Lower leg skin (tissue), 3 donors: Measurements from ENCODE around the gene SHMT1.

Experiments
- POLR2A ChIP-seq, 2 donors: fragments of 450-650 bp; IDR thresholded peaks; one replicate each; pipeline ENCODE4 v1.6.1; 2016 to 2017; ENCODE audit warnings: antibody characterized with exemption in 2 of 2, mild to moderate bottlenecking in 1 of 2, moderate library complexity in 1 of 2
- TF ChIP-seq, protein P1 (sequence below), 3 donors: fragments of 450-650 bp; IDR thresholded peaks; one replicate each; pipeline ENCODE4 v1.5.1; 2016; ENCODE audit warnings: antibody characterized with exemption in 3 of 3, mild to moderate bottlenecking in 3 of 3, moderate library complexity in 2 of 3

DNA sequence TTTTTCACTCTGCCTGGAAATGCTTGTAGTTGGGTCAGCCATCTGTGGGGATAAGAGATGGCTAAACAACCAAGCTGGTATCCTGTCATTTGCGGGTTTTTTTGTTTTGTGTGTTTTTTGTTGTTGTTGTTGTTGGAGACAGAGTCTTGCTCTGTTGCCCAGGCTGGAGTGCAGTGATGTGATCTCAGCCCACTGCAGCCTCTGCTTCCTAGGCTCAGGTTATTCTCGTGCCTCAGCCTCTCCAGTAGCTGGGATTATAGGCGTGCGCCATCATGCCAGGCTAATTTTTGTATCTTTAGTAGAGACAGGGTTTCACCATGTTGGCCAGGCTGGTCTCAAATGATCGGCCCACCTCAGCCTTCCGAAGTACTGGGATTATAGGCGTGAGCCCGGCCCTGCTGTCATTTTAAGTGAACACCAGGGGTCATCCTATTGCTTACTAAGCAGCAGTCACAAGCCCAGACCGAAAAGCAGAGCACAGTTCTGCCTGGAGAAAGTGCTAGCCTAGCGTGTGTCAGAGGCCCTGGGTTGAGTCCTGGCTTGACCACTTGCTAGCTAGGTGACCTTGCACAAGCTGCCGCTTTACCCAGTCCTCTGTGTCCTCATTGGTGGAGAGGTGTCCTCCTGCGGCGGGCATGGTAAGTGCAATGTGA lies 43.6 kb downstream of the SHMT1 start:
- TF ChIP-seq, protein P1, sequence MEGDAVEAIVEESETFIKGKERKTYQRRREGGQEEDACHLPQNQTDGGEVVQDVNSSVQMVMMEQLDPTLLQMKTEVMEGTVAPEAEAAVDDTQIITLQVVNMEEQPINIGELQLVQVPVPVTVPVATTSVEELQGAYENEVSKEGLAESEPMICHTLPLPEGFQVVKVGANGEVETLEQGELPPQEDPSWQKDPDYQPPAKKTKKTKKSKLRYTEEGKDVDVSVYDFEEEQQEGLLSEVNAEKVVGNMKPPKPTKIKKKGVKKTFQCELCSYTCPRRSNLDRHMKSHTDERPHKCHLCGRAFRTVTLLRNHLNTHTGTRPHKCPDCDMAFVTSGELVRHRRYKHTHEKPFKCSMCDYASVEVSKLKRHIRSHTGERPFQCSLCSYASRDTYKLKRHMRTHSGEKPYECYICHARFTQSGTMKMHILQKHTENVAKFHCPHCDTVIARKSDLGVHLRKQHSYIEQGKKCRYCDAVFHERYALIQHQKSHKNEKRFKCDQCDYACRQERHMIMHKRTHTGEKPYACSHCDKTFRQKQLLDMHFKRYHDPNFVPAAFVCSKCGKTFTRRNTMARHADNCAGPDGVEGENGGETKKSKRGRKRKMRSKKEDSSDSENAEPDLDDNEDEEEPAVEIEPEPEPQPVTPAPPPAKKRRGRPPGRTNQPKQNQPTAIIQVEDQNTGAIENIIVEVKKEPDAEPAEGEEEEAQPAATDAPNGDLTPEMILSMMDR (IDR thresholded peaks at IDR 0.05): no peak
- no peak for TF ChIP-seq POLR2A (IDR thresholded peaks at IDR 0.05)
